Pulmonary artery endothelial cell (primary cell): Measurements from ENCODE around the gene WDR48. TPM values are rescaled to one million over a fixed set of nuclear protein-coding genes. Genes with fewer than 3 reads are reported as not detected.

Source experiments
- DNase-seq: peaks from one replicate; pipeline ENCODE4 v3.0.0-alpha.2; 2011; ENCODE audit warnings: low read depth, low spot score
- total RNA-seq: library from RNA; depleted of rRNA; stranded (reverse); fragments of >200 nt; gene quantifications from 2 replicates; pipeline ENCODE4 v1.2.3, GENCODE V29; 2014

The WDR48 gene
- total RNA-seq, 1 donor from 2014 or later = 29.1 TPM

DNA sequence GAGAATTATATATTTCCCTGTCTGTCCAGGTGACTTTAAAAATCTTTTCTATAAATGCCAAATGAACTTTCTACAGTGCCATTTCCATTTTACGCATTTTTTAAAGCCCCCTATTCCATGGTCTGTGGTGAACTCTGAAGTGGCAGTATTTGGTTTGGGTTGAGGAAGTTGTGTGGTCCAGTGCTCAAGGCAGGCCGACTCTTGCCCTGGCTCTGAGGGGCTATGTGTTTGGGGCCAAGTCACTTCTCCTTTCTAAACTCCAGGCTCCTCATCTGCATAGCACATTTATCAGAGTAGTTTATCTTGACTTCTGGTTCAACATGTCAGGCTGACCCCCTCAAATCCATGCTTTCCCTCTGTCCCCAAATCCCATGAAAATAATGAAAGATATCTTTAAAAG lies 69.8 kb downstream of the WDR48 start:
- no peak for DNase-seq

DNA sequence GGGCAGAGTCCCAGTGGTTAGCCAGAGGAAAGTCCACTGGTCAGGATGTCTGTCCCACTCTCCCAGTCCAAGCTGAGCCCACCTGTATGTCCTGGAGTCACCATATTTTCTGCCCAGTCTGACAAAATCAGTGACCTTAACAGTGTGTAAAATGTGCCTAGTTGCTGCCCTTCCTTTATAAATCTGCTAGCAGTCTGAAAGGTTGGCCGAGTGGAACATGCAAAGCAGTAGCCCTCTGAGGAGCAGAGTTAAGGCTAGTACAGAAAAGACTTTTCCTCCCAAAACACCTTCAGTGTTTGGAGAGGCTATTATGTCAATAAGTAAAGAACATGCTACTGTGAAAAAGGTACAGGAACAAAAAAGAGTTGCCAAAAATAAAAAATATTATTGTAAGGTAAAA lies 71.0 kb downstream of the WDR48 start:
- no peak for DNase-seq

DNA sequence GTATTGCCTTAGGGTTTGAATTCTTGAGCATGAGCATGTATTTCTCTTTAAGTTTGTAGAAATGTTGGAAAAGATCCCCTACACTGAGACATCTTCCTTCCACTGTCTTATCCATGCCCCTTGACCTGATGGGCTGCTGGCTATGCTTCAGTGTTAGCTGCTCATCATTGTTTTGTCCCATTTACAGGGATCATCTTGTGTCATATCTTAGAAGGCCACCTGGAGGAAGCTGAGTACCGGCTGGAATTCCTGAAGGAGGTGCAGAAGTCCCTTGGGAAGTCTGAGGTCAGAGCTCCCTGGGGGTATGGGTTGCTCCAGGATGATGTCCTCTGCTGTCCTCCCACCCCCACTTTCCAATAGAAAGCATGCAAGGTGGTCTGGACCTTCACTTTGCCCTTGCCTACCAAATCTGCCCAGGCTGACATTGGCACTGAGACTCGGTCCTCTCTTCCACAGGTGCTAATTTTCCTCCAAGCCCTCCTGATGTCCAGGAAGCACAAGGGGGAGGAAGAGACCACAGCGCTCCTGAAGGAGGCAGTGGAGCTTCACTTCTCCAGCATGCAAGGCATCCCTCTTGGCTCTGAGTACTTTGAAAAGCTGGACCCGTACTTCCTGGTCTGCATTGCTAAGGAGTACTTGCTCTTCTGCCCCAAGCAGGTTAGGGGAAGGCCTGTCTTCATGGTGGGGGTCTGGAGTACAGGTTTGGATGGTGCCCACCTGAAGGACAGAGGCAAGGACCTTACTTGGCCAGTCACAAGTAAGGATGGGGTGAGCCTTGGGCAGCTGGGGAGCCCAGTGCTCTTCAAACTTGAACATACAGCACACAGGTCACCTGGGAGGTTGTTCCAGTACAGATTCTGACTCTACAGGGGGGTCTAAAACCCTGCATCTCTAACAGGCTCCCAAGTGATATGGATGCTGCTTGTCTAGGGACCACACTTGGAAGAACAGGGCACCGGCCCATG lies 73.3 kb downstream of the WDR48 start:
- no peak for DNase-seq

DNA sequence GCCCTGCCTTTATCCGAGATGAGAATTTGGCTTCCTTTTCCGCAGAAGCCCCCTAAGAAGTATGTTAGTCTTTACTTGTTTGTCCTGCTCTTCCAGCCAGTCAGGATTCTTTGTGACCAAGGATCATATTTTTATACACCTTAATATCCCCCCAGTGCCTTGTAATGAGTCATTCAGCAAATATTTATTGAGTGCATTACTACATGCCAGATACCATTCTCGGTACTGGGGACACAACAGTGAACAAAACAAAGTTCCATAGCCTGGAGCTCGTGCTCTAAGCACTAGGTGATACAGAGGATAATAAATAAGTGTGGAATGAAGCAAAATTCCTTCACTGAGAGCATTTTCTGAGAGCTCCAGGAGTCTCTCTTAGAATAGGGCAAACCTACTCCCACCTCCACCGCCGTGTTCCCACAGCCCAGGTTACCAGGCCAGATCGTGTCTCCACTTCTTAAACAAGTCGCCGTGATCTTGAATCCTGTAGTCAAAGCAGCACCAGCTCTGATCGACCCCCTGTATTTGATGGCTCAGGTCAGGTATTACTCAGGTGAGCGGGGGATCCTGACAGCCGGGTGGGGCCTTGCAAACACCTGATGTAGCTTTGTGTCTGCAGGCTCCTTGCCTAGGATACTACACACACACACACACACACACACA lies 74.2 kb downstream of the WDR48 start:
- DNase-seq = no peak

DNA sequence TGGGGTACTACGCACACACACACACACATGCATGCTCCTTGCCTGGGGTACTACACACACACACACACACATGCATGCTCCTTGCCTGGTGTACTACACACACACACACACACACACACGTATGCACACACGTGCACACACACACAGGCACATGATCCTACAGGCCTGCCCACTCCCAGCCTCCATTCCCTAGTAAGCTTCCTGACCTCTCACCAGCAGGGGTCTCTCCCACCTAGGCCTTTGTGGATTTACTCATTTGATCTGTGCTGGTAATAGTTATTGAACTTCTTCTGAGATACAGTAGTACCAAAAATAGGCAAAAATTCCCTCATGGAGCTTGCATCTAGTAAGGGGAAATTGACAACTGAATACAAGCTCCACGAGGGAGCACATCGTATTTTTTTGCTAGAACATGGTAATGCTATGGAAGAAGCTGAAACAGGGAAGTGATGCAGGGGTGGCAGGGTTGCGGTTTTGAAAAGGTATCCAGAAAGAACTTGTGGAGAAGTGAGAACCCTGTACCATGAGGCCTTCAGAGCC lies 74.8 kb downstream of the WDR48 start:
- DNase-seq = no peak

DNA sequence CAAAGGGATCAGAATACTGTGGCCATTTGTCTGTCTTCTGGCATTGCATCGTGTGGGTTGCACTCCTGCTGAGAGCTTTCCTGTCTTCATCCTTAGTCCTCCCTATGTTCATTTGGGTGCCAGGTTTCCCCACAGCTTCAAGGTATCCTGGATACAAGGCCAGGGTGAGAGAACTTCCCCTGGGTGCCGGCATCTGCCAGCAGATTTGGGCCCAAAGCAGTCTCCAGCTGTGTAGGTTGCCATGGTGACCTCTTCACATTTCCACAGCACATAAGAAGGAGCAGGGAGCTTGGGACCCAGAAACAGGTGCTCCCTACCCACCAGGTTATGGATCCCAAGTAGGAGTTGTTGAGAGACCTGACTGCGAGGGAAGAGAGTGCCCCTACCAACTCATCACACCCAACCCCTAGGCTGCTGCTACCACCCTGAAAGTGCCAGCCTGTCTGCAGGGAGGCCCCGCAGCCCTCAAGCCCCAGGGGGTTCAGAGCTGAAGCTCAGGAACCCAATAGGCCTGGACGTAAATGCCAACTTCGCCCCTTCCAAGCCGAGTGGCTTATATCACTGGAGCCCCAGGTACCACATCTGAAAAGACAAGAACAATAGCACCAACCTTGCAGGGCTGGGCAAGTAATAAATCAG lies 75.6 kb downstream of the WDR48 start:
- DNase-seq = no peak

DNA sequence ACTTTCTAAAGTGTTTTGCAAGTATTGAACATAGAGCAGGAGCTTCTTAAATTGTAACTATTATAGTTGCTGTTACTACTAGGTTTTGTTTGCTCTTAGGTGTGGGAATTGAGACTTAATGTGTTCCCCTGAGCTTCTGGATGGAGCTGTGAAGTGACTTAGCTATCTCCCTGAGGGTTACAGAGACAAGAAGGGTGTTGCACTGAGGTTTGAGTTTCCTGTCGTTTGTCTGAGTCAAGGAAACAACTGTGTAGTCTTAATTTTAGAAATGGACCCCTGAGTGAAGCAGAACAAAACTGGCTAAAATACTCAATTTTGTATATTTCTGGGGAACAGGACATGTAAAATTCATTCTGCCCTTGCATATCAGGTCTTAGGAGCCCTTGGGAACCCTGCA lies 76.1 kb downstream of the WDR48 start:
- no peak for DNase-seq

DNA sequence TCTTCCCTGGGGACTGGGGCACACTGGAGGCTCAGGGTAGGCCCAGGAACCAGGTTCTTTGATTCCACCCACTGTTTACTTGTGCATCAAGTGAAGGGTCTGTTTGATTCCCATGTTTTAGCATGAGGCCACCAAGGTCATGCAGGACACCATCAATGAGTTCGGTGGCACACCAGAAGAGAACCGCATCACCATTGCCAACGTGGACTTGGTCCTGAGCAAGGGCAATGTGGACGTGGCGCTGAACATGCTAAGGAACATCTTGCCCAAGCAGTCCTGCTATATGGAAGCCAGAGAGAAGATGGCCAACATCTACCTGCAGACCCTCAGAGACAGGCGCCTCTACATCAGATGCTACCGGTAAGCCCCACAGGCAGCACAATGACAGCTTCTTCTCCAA lies 77.1 kb downstream of the WDR48 start:
- no peak for DNase-seq

DNA sequence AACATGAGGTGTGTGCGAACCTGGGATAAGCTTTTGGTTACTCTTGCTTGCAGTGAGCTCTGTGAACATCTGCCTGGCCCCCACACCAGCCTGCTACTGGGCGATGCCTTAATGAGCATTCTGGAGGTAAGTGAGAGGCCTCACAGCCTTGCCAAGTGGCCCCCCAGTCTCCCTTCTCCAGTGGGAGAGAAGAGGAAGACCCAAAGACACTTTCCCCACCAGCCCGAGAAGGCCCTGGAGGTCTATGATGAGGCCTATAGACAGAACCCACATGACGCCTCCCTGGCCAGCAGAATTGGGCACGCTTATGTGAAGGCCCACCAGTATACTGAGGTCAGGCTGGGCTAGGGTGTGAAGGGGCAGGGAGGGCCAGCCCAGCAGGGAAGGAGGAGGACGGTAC lies 78.2 kb downstream of the WDR48 start:
- DNase-seq = no peak

DNA sequence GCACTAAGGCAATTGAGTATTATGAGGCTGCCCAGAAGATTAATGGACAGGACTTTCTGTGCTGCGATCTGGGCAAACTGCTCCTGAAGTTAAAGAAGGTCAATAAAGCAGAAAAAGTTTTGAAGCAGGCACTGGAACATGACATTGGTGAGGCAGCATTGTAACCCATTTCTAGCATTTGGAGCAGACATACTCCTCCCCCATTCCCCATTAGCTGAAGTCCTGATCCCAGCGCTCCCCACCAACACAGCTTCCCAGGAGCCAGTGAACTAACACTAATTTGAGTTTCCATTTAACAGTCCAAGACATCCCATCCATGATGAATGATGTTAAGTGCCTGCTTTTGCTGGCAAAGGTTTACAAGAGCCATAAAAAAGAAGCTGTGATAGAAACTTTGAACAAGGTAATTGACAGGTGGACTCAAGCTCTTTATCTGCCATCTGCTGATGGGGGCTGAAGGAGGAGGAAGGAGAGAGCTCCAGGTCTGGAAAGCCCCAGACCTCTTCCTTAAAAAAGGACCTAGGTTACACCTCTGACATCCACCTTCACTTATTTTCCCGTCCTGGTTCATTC lies 79.0 kb downstream of the WDR48 start:
- no peak for DNase-seq

DNA sequence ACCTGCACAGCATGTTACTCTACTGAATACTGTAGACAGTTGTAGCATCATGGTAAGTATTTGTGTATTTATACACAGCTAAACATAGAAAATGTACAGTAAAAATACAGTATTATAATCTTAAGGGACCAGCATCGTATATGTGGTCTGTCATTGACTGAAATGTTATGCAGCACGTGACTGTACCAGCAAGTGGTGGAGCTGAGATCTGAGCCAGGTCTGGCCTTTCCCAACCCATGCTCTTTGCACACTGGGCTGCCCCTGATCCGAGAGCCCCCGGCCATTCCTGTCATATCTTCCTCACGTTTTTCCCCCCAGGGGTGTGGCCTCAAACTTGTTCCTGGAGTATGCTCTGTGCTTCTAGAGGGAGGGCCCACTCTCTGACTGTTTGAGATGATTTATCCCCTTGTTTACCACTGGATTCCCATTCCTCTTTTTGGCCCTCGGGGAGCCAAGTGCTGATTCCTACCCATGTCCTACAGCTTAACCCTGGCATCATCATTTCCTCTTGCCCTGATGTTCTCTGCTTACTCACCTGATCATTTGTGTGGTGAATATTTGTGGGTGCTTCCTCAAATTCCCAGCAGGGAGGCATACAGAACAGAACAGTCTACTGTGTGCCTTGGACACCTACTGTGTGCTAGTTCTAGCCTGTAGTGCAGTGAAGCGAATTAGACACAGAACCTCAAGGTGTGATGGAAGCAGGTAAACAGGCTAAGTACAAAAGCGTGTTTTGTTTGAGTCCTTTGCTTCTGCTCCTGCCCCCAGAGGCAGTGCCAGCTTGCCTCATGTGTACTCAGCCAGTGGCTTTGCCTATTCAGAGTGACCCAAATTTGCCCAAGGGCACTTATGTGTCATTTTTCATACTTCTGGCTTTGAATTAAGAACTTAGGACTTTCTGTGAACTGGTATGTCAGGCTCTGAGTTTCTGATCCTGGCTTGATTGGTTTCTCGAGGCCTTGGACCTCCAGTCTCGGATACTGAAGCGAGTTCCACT lies 80.6 kb downstream of the WDR48 start:
- no peak for DNase-seq

DNA sequence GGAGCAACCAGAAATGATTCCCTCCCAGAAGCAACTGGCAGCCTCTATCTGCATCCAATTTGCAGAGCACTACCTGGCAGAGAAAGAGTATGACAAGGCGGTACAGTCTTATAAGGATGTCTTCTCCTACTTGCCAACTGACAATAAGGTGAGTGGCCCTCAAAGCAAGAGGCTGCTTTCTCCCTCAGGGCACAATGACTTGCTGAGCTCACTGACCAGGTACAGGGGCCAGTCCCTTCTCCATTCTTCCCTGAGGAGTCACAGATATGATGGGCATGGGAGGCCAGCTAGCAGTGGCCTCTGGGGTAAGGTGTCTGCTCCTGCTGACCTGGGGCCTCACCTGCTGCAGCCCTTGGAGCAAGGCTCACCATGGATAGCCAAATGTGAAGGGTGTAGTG lies 81.3 kb downstream of the WDR48 start:
- DNase-seq = no peak

DNA sequence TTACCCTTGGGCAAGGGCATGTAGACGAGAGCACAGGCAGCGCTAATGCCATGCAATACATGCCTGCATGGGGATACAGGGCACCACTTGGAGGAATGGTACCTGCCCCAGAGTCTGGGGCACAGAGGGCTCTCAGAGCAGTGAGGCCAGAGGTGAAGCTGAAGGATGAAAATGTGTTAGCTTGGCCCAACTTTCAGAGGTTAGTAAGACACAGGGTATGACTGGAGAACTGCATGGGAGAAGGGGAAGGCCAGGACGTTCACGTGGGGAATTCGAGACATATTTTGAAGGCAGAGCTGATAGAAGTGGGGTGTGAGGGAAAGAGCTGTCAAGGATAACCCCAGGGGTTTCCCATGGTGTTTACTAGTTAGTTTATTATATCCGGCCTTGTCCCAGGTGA lies 82.0 kb downstream of the WDR48 start:
- no peak for DNase-seq

DNA sequence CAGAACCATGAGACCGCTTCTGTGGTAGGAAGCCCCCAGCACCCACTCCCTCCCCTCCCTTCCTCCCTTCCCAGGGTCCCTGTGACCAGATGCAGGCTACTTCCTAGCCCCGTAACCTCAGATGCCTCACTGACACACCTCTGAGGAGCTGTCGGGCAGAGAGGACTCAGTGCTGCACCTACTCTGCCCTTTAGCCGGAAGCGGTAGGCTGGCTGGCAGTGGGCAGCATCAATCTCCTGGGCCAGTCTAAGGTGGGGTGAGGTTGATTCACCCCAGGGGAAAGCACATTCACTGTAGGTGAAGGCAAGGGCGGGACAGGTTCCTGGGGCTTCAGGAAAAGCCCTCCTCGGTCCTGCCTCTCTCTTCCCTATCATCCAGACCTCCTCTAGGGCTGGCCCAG lies 82.5 kb downstream of the WDR48 start:
- DNase-seq = no peak

DNA sequence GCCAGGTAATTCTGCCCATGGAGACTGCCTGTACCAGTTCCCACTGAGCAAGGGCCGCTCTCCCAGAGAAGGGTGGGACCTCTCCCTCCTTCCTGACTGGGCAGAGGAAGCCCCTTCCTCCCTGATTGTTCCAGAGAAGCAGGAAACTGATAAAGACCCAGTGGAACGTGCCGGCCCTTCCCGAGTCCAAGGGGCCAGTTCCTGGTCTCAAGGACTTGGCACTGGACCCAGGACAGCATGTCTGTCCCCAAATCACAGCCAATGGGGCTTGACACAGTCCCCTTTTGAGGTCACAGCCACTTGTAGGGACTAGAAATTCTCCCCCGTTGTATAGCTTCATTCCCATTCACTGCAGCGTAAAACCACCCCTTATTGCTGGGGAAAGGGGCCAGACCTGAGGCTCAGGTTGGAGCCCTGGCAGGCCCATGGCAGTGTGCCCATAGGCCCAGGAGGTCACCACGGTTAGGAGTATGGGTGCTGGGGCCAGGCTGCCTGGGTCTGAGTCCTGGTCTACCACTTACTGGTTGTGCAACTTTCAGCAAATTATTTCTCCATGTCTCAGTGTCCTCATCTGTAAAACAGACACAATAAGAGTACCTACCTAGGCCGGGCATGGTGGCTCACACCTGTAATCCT lies 83.5 kb downstream of the WDR48 start:
- no peak for DNase-seq

DNA sequence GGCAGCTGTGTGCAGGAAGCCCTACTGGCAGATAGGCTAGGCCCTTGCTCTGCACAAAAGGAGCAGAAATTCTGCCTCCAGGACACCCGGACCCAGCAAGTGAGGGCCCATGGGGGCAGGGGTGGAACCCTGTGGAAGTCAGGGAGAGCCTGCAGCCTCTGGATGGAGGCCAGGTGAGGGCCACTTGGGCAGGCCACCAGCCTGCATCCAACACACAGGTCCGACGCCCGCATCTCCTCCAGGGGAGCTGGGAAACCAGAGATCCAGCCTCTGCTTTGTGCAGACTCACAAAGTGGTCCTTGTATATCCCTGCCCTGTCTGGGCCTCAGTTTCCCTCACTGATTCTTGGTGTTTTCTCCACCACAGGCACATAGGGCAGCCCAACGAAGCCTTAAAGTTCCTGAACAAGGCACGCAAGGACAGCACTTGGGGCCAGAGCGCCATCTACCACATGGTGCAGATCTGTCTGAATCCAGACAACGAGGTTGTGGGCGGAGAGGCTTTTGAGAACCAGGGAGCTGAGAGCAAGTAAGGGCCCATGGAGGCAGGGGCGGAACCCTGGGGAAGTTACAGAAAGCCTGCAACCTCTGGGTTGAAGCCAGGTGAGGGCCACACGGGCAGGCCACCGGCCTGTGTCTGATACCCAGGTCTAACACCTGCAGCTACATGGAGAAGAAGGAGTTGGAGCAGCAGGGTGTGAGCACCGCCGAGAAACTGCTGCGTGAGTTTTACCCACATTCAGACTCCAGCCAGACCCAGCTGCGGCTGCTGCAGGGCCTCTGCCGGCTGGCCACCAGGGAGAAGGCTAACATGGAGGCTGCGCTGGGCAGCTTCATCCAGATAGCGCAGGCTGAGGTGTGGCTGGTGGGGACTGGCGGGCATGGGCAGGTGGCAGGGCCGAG lies 85.0 kb downstream of the WDR48 start:
- no peak for DNase-seq

DNA sequence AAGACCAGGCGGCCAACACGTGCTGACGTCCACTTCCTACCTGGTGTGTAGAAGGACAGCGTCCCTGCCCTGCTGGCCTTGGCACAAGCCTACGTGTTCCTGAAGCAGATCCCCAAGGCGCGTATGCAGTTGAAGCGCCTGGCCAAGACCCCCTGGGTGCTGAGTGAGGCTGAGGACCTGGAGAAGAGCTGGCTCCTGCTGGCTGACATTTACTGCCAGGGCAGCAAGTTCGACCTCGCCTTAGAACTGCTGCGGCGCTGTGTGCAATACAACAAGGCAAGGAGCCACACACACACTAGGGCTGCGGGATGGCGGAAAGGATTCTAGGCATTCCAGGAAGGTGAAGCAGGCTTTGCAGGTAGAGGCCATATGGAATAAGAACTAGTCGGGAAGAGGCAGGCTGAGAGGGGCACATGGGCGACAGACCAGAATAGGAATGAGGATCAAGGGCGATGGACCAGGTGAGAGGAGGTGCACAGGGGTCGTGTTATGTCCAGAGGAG lies 85.7 kb downstream of the WDR48 start:
- DNase-seq = no peak

DNA sequence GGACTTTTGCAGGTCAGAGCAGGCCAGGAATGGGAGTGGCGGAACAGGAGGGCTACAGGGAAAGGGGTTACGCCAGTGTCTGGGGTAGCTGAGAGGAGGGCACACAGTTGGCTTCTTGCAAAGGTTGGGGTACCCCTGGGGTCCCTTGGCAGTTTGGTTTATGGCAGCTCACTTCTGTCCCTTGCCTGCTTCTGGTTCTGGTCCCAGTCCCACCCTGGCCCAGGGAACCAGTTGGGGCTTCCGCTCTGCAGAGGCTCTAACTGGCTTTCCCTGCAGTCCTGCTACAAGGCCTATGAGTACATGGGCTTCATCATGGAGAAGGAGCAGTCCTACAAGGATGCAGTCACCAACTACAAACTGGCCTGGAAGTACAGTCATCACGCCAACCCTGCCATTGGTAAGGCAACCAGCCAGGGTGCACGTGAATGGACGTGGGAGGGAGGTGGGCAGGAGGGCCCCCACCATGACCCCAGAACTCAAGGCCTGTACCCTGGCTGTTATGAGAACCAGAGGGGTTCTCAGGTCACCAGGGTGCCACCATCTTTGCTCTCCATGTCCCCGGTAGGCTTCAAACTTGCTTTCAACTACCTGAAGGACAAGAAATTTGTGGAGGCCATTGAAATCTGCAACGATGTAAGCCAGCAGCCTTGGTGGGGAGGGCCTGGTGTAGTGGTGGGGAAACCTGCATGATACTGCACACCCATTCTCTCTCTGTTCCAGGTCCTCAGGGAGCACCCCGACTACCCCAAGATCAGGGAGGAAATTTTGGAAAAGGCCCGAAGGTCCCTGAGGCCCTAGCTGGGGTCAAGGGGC lies 86.4 kb downstream of the WDR48 start:
- no peak for DNase-seq
